Activated naive CD8-positive, alpha-beta T cell treated with anti-CD3 and anti-CD28 coated beads, Interleukin-2, amount 50 U/mL, for 24 hours (primary cell): ENCODE results near the gene OR1B1.
"Not testable (repeated sequence)": the region's sequence is repeated elsewhere in the genome, so short reads cannot be mapped to it uniquely, and the experiment has no call there.

Experiments
- ATAC-seq: fragments of 150-1000 bp; cut with Tn5 transposase; one replicate; pipeline ENCODE4 v1.10.0; 2021
- DNase-seq: peaks from one replicate; pipeline ENCODE4 v3.0.0; 2021
- H3K27ac Mint-ChIP-seq: one replicate; pipeline ENCODE4 v1.8.0; 2021; ENCODE audit warnings: mild to moderate bottlenecking, mixed read lengths
- H3K27me3 Mint-ChIP-seq: one replicate; pipeline ENCODE4 v1.8.0; 2021; ENCODE audit warnings: mixed read lengths
- H3K36me3 Mint-ChIP-seq: one replicate; pipeline ENCODE4 v1.8.0; 2021; ENCODE audit warnings: low read depth, mixed read lengths
- H3K4me1 Mint-ChIP-seq: one replicate; pipeline ENCODE4 v1.8.0; 2021; ENCODE audit warnings: mixed read lengths
- H3K4me3 Mint-ChIP-seq: one replicate; pipeline ENCODE4 v1.8.0; 2021; ENCODE audit warnings: mild to moderate bottlenecking, moderate library complexity, mixed read lengths
- H3K9me3 Mint-ChIP-seq: one replicate; pipeline ENCODE4 v1.8.0; 2021; ENCODE audit warnings: mixed read lengths

OR1B1 gene

DNA sequence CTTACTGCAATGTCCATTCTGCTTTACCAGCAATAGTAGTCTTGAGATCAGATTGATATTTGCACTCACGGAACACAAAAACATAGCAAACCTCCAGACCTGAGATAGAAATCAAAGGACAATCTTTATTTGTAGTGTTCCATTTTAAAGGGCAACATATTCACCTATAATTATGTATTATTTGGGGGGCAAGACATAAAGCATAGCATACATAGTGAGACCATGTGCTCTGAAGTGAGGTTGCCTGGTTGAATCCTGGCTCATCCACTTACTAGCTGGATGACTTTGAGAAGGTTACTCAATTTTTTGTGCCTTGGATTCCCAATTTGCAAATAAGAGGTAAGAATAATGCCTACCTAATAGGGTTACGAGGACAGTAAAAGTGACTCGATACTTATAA lies at the start of gene OR1B1:
OR1B1 (minus strand) TSS at position 101 of the 400 bp plus-strand sequence.
- peaks cover 3% of the 10 kb centered on the region for H3K27me3 Mint-ChIP-seq
- H3K9me3 Mint-ChIP-seq = no peaks in the 10 kb centered on the region
- no peaks in the 10 kb centered on the region for H3K4me1 Mint-ChIP-seq
- H3K27ac Mint-ChIP-seq = no peak within 1 kb of the TSS
- H3K4me3 Mint-ChIP-seq = no peak within 1 kb of the TSS
- ATAC-seq (no peak), DNase-seq (no peak)
- H3K36me3 Mint-ChIP-seq = no peaks in the 10 kb centered on the region

DNA sequence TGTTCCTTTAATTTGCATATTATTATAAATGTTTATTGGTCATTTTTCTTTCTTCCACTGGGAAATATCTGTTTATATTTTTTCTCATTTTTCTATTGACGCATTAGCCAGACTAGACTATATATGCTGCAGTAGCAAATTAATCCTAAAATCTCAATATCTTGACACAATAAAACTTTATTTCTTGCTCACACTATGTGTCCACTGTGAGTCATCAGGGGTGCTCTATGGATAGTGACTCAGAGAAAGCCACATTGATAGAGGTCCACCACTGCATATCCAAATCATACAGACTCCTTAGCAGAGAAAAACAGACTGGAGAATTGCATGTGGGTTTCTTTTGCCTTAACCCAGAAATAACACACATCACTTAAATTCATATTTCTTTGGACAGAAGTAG lies 38.3 kb upstream of the OR1B1 start:
- Mint-ChIP-seq H3K36me3 (no peaks in the 10 kb centered on the region), H3K27me3 (peaks cover 2% of the 10 kb centered on the region), H3K27ac (no peak overlapping the region), H3K4me1 (no peaks in the 10 kb centered on the region), H3K4me3 (no peak overlapping the region), H3K9me3 (peaks cover 20% of the 10 kb centered on the region)
- ATAC-seq = no peak
- no peak for DNase-seq

DNA sequence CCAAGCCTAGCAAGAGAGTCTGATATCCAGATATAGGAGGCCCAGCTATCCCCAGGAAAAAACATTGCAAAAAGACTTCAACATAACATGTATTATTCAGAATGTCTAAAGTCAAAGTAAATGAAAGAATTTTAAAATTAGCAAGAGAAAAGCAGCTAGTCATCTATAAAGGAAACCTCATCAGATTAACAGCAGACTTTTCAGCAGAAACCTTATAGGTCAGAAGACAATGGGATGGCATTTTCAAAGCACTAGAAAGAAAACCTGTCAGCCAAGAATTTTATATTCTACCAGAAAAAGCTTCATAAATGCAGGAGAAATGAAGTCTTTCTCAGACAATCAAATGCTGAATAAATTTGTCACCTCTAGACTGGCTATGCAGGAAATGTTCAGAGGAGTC lies 27.4 kb upstream of the OR1B1 start:
- no peak overlapping the region for H3K4me3 Mint-ChIP-seq
- peaks cover 3% of the 10 kb centered on the region for H3K27me3 Mint-ChIP-seq
- DNase-seq (no peak), ATAC-seq (no peak)
- no peak overlapping the region for H3K27ac Mint-ChIP-seq
- peaks cover 22% of the 10 kb centered on the region for H3K9me3 Mint-ChIP-seq
- H3K36me3 Mint-ChIP-seq = no peaks in the 10 kb centered on the region
- H3K4me1 Mint-ChIP-seq = no peaks in the 10 kb centered on the region

DNA sequence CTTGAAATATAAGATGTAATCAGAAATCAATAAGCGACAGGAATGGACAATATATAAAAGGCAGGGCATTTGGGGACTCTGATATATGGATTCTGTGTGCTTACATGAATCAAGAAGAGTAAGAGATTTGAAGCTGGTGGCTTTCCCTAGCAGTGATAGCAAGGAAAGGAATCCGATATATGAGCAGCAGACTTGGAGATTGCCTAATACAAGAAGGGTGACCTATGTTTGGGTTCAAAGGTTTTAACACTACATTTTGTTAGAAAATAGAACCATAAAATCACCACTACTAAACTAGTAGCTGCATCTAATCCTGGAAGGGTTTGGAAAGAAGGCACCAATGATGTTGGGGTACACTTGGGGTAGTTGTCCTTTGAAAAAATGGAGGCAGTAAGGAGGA lies 15.1 kb upstream of the OR1B1 start:
- DNase-seq (no peak), ATAC-seq (no peak)
- no peaks in the 10 kb centered on the region for H3K27me3 Mint-ChIP-seq
- no peaks in the 10 kb centered on the region for H3K4me1 Mint-ChIP-seq
- H3K36me3 Mint-ChIP-seq = no peaks in the 10 kb centered on the region
- no peak overlapping the region for H3K27ac Mint-ChIP-seq
- no peak overlapping the region for H3K4me3 Mint-ChIP-seq
- peaks cover 17% of the 10 kb centered on the region for H3K9me3 Mint-ChIP-seq

DNA sequence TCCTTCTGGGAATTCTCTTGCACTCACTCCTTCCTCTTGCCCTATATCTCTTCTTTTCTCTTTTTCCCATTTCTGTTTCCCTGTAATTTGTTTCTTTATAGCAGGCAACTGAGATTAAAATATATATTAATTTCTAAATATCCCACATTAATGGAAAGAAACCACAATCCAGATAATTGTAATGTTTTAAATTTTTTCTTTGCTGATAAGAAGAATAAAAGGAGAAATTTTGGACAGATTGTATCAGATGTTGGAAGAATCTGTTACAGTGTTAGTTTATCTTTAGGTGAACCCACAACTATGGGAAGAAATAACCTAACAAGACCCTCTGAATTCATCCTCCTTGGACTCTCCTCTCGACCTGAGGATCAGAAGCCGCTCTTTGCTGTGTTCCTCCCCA lies 4.0 kb upstream of the OR1B1 start, which contains the start of gene OR1L1:
OR1L1 (plus strand) TSS at position 301 of the 400 bp plus-strand sequence; CDS start at position 301, 0 bp downstream.
- peaks cover 3% of the 10 kb centered on the region for H3K27me3 Mint-ChIP-seq
- ATAC-seq (no peak), DNase-seq (no peak)
- H3K4me1 Mint-ChIP-seq = no peaks in the 10 kb centered on the region
- H3K36me3 Mint-ChIP-seq = peaks cover under 1% of the 10 kb centered on the region
- H3K9me3 Mint-ChIP-seq = peaks cover 1% of the 10 kb centered on the region
- H3K4me3 Mint-ChIP-seq = no peak within 1 kb of the TSS
- H3K27ac Mint-ChIP-seq = no peak within 1 kb of the TSS

DNA sequence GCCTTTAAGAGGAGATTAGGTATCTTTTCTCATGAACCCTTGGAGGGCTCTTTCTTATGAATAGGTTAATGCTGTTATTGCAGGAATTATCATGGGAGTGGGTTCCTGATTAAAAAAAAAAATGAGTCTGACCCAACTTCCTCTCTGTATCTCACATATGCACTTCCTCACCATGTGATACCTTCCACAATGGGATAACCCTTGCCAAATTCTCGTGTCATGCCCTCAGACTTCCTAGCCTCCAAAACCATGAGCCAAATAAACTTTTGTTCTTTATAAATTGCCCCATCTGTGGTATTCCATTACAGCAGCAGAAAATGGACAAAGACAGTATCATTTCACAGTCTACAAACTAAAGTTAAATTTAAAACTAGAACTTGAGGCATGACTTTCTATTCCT lies 1.0 kb downstream of the OR1B1 start:
- no peak for DNase-seq
- Mint-ChIP-seq H3K9me3 (no peaks in the 10 kb centered on the region), H3K4me1 (no peaks in the 10 kb centered on the region), H3K27ac (no peak overlapping the region), H3K27me3 (no peaks in the 10 kb centered on the region), H3K4me3 (no peak overlapping the region), H3K36me3 (no peaks in the 10 kb centered on the region)
- ATAC-seq = no peak

DNA sequence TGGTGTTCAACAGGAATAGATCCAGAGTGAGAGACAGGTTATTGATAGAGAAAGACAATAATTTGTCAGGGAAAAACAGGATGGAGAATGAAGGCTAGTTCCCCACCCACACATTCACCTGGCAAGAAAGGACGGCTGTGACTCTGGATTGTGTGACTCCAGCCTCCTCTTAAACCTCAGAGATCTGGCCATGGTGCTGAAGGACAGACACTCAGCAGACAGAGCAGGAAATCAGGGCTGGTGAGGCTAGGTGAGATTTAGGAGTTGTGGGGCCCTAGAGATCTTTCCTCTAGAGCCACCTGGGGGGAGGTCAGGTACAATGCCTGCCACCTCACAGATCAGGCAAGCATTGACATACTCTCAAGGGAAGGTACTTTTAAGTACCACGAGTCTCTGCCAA lies 15.2 kb downstream of the OR1B1 start:
- peaks cover 22% of the 10 kb centered on the region for H3K9me3 Mint-ChIP-seq
- H3K4me3 Mint-ChIP-seq = no peak overlapping the region
- no peaks in the 10 kb centered on the region for H3K36me3 Mint-ChIP-seq
- no peaks in the 10 kb centered on the region for H3K4me1 Mint-ChIP-seq
- H3K27ac Mint-ChIP-seq = no peak overlapping the region
- ATAC-seq = no peak
- no peak for DNase-seq
- H3K27me3 Mint-ChIP-seq = peaks cover 8% of the 10 kb centered on the region

DNA sequence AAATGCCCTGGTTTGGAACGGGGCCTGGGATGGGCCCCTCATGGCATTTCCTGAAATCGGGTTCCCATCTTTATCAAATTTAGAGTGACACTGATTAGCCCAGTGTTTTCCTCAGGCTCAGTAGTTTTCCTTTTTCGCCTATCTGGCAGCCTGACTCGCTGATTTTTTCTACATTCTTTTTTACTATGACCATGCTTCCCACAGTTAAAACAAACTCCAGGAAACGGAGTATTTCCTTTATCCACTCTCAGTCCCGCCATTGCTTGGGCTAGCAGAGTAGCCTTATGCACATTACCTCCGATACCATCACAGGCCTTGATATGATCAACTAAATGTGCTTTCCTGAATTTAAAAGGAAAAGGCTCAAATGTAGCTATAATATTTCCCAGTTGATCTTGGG lies 37.4 kb downstream of the OR1B1 start:
- peaks cover 3% of the 10 kb centered on the region for H3K27me3 Mint-ChIP-seq
- no peaks in the 10 kb centered on the region for H3K4me1 Mint-ChIP-seq
- ATAC-seq (no peak), DNase-seq (no peak)
- no peak overlapping the region for H3K27ac Mint-ChIP-seq
- no peaks in the 10 kb centered on the region for H3K36me3 Mint-ChIP-seq
- H3K4me3 Mint-ChIP-seq = no peak overlapping the region
- H3K9me3 Mint-ChIP-seq = no peaks in the 10 kb centered on the region

DNA sequence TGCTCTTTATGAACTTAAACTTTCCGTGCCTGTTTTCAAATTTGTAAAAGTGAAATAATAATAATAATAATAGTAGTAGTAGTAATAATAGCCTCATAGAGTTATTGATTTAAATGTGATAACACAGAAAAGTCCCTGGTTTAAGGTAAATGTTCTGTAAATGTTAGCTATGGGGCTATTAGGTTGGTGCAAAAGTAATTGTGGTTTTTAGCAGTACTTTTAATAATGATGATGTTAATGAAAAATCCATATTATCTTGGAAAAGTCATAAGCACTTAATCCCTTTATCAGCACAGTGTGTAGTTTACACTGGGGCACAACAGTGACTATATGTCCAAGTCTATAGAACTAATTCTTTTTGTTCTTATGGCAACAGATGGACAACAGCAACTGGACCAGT lies 43.1 kb downstream of the OR1B1 start, which contains the start of gene OR1Q1:
OR1Q1 (plus strand) TSS at position 377 of the 400 bp plus-strand sequence; CDS start at position 377, 0 bp downstream.
- no peak for ATAC-seq
- H3K36me3 Mint-ChIP-seq = no peaks in the 10 kb centered on the region
- H3K27me3 Mint-ChIP-seq = peaks cover 2% of the 10 kb centered on the region
- H3K27ac Mint-ChIP-seq = no peak within 1 kb of the TSS
- no peaks in the 10 kb centered on the region for H3K9me3 Mint-ChIP-seq
- H3K4me3 Mint-ChIP-seq = no peak within 1 kb of the TSS
- no peak for DNase-seq
- no peaks in the 10 kb centered on the region for H3K4me1 Mint-ChIP-seq

DNA sequence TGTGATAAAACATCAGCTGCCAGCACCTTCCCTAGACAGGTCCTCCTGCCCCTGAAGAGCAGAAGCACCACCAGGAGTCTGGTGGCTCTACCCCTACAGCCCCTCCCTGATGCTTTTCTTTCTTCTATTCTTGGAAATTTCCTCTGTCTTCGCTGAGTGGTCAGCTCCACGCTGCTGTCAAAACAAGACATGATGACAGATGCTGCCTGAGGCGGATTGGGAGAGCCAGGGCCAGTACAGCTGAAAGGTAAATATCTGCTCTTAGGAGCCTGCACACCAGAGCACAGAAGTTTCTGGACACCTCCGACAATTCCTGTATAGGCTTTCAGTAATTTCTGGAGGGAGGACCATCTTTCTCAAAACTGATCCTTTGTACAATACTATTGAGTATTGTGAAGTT lies 47.6 kb downstream of the OR1B1 start:
- Mint-ChIP-seq H3K4me3 (no peak overlapping the region), H3K36me3 (no peaks in the 10 kb centered on the region), H3K9me3 (no peaks in the 10 kb centered on the region), H3K4me1 (no peaks in the 10 kb centered on the region), H3K27me3 (no peaks in the 10 kb centered on the region), H3K27ac (no peak overlapping the region)
- DNase-seq = no peak
- ATAC-seq = no peak

DNA sequence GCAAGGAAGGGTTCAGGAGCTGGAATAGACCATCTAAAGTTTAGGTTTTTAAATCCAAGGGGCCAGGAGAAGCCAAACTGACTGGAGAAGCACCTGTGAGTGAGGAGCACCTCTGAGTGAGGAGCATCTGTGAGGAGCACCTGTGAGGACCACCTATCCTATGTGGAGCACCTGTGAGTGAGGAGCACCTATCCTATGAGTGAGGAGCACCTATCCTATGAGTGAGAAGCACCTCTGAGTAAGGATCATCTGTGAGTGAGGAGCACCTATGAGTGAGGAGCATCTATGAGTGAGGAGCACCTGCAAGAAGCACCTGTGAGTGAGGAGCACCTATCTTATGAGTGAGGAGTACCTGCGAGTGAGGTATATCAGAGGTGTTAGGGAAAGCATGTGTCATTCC lies 50.8 kb downstream of the OR1B1 start:
- no peak for ATAC-seq
- no peaks in the 10 kb centered on the region for H3K27me3 Mint-ChIP-seq
- H3K4me3 Mint-ChIP-seq = no peak overlapping the region
- H3K9me3 Mint-ChIP-seq = no peaks in the 10 kb centered on the region
- H3K27ac Mint-ChIP-seq = no peak overlapping the region
- H3K4me1 Mint-ChIP-seq = no peaks in the 10 kb centered on the region
- no peaks in the 10 kb centered on the region for H3K36me3 Mint-ChIP-seq
- DNase-seq = no peak

DNA sequence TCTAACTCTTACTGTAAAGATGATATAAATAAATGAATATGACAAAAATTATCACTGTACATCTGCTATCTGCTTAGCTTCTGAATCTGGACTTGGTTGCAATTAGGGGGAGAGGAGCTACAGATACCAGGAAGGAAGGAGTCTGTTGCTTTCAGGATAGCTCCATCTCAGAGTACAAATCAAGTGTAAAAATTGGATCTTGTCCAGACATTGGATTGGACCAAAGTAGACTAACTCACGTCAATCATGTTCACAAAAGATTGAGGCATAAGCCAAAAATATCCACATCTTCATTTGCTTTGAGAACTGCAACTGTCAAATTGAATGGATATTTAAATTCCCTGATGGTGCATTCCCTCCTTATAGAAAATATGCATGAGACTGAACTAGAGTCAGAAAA lies 51.7 kb downstream of the OR1B1 start:
- DNase-seq (no peak), ATAC-seq (no peak)
- H3K9me3 Mint-ChIP-seq = peaks cover 7% of the 10 kb centered on the region
- no peak overlapping the region for H3K4me3 Mint-ChIP-seq
- no peak overlapping the region for H3K27ac Mint-ChIP-seq
- peaks cover under 1% of the 10 kb centered on the region for H3K36me3 Mint-ChIP-seq
- H3K4me1 Mint-ChIP-seq = no peaks in the 10 kb centered on the region
- H3K27me3 Mint-ChIP-seq = peaks cover under 1% of the 10 kb centered on the region

DNA sequence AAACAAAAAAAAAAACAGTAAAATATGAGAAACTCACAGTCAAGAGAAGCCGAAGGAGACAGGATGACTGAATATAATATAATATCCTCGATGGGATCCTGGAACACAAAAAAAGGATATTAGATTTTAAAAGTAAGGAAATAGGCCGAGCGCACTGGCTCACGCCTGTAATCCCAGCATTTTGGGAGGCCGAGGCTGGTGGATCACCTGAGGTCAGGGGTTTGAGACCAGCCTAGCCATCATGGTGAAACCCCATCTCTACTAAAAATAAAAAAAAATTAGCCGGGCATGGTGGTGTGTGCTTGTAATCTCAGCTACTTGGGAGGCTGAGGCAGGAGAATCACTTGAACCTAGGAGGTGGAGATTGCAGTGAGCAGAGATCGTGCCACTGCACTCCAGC lies 74.1 kb downstream of the OR1B1 start, which contains the start of gene OR1L8:
OR1L8 (minus strand) TSS at position 101 of the 400 bp plus-strand sequence. CDS start 14,907 bp downstream, outside the sequence.
- not testable (repeated sequence) for H3K27me3 Mint-ChIP-seq, H3K9me3 Mint-ChIP-seq, H3K27ac Mint-ChIP-seq, H3K4me1 Mint-ChIP-seq, DNase-seq, ATAC-seq, H3K36me3 Mint-ChIP-seq, H3K4me3 Mint-ChIP-seq

DNA sequence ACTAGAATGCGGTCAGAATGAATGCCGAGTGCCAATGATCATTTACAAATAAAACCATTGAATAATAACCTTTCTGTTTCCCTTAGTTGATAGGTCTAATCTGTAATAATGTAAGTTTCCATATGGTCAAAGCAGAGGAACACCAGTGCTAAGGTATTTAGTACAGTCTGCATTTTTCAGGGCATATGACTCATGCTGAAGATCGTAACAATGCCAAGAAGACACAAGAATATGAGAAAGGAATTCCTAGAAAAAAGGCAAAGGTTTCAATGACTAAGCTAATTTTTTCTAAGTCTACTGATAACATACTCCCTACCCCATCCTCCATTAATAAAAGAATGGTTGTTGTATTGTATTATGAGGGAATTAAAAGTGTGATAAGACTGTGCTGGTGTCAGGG lies 77.1 kb downstream of the OR1B1 start:
- Mint-ChIP-seq H3K27ac (no peak overlapping the region), H3K36me3 (peaks cover 2% of the 10 kb centered on the region), H3K27me3 (peaks cover 5% of the 10 kb centered on the region), H3K4me1 (no peaks in the 10 kb centered on the region), H3K4me3 (no peak overlapping the region), H3K9me3 (peaks cover 5% of the 10 kb centered on the region)
- ATAC-seq (no peak), DNase-seq (no peak)

DNA sequence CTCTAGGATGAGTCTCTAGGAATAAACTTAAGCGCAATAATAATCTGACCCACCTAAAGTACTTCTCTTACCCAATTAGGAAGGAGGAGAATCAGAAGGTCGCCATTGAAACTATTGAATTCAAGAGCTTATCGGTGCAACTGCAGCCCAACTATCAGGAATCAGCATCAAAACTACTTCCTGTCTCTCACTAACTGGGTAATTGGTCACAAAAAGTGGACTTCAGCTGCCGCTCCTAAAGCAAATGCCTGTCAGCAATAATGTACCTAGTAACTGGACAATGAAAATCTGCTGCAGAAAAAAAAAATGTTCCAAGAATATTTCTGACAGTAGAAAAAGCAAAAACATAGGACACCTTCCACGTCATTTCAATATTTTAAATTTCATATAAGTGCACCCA lies 77.6 kb downstream of the OR1B1 start:
- Mint-ChIP-seq H3K4me1 (no peaks in the 10 kb centered on the region), H3K27me3 (peaks cover 5% of the 10 kb centered on the region), H3K9me3 (peaks cover 5% of the 10 kb centered on the region), H3K36me3 (peaks cover 2% of the 10 kb centered on the region), H3K4me3 (no peak overlapping the region), H3K27ac (no peak overlapping the region)
- no peak for ATAC-seq
- no peak for DNase-seq
